ENCODE data around the gene GGACT. TPM values are rescaled to one million over a fixed set of nuclear protein-coding genes. Genes with fewer than 3 reads are reported as not detected.

GGACT gene
- total RNA-seq, 1 experiment from 2014 or later = 1.8 TPM

DNA sequence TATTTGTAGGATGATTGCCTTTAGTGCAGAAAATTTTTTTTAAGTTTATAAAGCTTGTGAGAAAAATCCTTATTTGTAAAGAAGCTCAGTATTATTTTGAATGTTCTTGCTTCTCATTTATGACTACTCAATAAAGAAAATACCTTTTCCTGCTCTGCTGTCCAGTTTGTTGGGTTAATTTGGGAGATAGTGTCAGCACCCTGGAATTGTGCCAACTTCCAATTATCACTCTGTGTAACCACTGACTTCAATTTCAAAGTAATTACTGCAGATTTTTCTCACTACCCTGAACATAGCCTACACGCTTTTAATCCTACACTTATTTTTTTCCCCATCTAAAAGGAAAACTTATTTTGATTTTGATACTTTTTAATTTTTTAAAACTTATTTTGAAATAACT, 93.1 kb downstream of the GGACT start:
- H3K9me3 ChIP-seq (replicated peaks) = no peaks in the 10 kb centered on the region
- H3K27me3 ChIP-seq (replicated peaks) = no peaks in the 10 kb centered on the region
- no peak overlapping the region for H3K4me3 ChIP-seq
- no peak overlapping the region for H3K27ac ChIP-seq
- no peak for DNase-seq (ENCODE audit: low read depth in 1 of 2, low spot score in 2 of 2)
- no peaks in the 10 kb centered on the region for H3K36me3 ChIP-seq
- H3K4me1 ChIP-seq (replicated peaks) = no peaks in the 10 kb centered on the region

GRCh38 chr13:100493418-100493817, 95.2 kb downstream of the GGACT start:
- H3K36me3 ChIP-seq = no peaks in the 10 kb centered on the region
- DNase-seq (ENCODE audit: low read depth in 1 of 2, low spot score in 2 of 2) = no peak
- no peaks in the 10 kb centered on the region for H3K9me3 ChIP-seq (replicated peaks)
- H3K27ac ChIP-seq = no peak overlapping the region
- H3K4me3 ChIP-seq = no peak overlapping the region
- H3K27me3 ChIP-seq (replicated peaks) = no peaks in the 10 kb centered on the region
- H3K4me1 ChIP-seq (replicated peaks) = no peaks in the 10 kb centered on the region

DNA sequence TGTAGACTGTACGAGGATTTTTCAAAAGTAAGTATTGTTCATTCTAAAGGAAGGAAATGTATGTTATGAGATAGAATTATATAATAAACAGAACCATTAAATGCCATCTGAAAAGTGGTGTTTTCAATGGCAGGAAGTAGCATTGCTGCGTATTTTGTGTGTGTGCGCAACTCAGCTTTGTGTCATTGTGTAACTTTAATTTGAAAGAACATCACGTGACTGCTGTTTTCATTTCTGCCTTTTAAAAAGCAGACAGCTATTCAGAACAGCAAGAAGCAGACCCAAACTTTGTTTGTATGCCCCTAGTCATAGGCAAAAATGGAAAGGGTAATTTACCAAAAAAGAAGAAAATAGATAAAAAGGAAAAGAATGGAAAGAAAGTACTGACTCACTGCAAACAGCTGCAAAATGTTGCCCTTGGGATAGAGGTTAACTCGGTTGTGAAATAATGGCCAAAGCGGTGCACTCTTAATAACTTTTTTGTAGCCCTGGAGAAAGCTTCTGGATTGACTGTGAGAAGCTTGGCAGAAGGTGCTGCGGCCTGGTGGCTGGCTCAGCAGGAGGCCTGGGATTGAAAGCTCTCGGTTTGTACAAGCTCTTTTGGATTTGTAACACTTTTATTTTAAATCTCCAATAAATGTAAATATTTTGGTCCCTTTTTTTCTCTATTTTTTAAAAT, 97.3 kb downstream of the GGACT start:
- H3K4me3 ChIP-seq = no peak overlapping the region
- H3K27ac ChIP-seq = no peak overlapping the region
- DNase-seq (ENCODE audit: low read depth in 1 of 2, low spot score in 2 of 2) = no peak
- H3K36me3 ChIP-seq = no peaks in the 10 kb centered on the region
- no peaks in the 10 kb centered on the region for H3K27me3 ChIP-seq (replicated peaks)
- H3K9me3 ChIP-seq (replicated peaks) = no peaks in the 10 kb centered on the region
- no peaks in the 10 kb centered on the region for H3K4me1 ChIP-seq (replicated peaks)

DNA sequence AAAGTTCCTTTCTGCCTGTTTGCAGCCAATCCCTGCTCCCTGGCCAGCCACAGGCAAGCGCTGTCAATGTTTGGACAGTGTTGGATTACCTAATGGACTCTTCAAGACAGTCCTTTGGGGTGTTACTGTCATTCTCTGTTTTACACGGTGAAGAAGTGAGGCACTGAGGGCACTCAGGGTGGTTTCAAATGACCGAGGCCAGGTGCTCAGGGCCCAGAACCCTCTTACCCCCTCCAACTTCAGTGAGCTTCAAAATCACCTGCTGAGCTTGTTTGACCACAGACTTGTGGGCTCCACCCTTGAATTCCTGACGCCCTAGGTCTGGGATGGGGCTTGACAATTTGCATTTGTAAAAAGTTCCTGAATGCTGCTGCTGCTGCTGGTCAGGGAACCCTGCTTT, 97.9 kb downstream of the GGACT start:
- no peaks in the 10 kb centered on the region for H3K36me3 ChIP-seq
- no peak for DNase-seq (ENCODE audit: low read depth in 1 of 2, low spot score in 2 of 2)
- H3K9me3 ChIP-seq (replicated peaks) = no peaks in the 10 kb centered on the region
- no peak overlapping the region for H3K4me3 ChIP-seq
- no peaks in the 10 kb centered on the region for H3K27me3 ChIP-seq (replicated peaks)
- H3K4me1 ChIP-seq (replicated peaks) = no peaks in the 10 kb centered on the region
- H3K27ac ChIP-seq = no peak overlapping the region

GRCh38 chr13:100485265-100485664, 103.3 kb downstream of the GGACT start:
- Histone ChIP-seq H3K36me3 (no peaks in the 10 kb centered on the region), H3K4me3 (no peak overlapping the region), H3K27ac (no peak overlapping the region), H3K4me1 (replicated peaks) (no peaks in the 10 kb centered on the region), H3K27me3 (replicated peaks) (no peaks in the 10 kb centered on the region), H3K9me3 (replicated peaks) (no peaks in the 10 kb centered on the region)
- no peak for DNase-seq (ENCODE audit: low read depth in 1 of 2, low spot score in 2 of 2)

DNA sequence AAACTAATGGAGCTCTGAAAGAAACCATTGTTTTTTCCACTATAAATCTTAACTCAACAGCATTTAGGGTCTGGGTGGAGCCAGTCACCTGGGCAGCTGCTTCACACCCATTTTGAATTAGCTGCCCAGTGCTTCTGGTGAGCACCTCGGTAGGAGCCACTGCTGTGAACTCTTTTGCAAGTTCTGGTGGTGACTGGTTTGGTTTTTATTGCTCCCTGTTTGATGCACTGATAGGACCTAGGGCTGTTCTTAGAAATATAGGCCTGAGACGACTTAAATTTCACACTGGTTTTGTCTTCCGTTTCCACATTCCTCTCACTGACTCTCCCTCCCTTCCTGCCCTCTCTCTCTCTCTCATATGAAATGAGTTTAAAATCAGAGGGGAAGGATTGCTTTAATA, 103.9 kb downstream of the GGACT start:
- DNase-seq (ENCODE audit: low read depth in 1 of 2, low spot score in 2 of 2) = no peak
- Histone ChIP-seq H3K4me1 (replicated peaks) (no peaks in the 10 kb centered on the region), H3K27me3 (replicated peaks) (no peaks in the 10 kb centered on the region), H3K36me3 (no peaks in the 10 kb centered on the region), H3K27ac (no peak overlapping the region), H3K9me3 (replicated peaks) (no peaks in the 10 kb centered on the region), H3K4me3 (no peak overlapping the region)

DNA sequence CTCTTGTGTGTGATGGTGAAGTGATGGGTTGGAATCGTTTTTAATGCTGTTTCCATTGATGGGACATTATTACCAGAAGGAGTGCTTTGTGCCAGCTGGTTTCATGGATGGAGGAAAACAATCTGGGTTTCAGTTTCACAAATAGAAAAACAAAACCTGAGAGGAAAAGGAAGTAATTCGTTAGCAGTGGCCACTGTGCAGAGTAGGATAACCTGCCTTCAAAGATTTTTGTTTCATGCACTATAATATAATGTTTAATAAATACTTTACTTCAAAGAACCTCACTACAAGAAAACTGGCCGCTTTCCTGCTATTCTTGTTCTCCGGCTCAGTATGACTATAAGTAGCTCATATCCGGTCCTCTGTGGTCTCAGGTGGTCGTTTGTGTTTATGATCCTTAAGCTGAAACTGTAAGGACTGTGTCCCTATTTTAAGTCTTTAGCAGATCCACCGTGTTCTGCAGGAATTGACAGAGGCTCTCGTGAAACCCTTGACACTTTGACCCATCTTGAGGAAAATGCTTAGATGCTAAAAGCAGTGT, 104.7 kb downstream of the GGACT start:
- Histone ChIP-seq H3K27me3 (replicated peaks) (no peaks in the 10 kb centered on the region), H3K36me3 (no peaks in the 10 kb centered on the region), H3K4me3 (no peak overlapping the region), H3K9me3 (replicated peaks) (no peaks in the 10 kb centered on the region), H3K27ac (no peak overlapping the region), H3K4me1 (replicated peaks) (no peaks in the 10 kb centered on the region)
- no peak for DNase-seq (ENCODE audit: low read depth in 1 of 2, low spot score in 2 of 2)

DNA sequence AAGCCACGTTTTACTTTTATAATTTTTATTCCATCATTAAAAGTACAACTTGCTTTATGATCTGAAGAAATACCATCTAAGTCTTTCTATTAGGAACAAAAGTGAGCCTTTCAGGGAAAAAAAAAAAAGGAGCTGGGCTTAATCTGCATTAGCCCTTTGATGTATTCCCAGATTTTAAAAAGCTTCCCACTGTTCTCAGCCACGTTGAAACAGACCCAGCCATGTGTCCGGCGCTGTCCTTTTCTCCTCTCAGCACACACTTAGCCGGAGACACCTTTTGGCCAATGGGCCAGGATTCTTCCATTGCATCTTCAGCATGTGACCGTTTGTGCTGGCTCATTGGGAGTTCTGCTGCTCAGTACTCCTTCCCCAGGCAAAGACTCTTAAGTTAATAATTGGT, 105.5 kb downstream of the GGACT start:
- no peaks in the 10 kb centered on the region for H3K4me1 ChIP-seq (replicated peaks)
- no peaks in the 10 kb centered on the region for H3K27me3 ChIP-seq (replicated peaks)
- no peak overlapping the region for H3K4me3 ChIP-seq
- no peak for DNase-seq (ENCODE audit: low read depth in 1 of 2, low spot score in 2 of 2)
- no peaks in the 10 kb centered on the region for H3K36me3 ChIP-seq
- no peaks in the 10 kb centered on the region for H3K9me3 ChIP-seq (replicated peaks)
- no peak overlapping the region for H3K27ac ChIP-seq

- no peaks in the 10 kb centered on the region for H3K36me3 ChIP-seq
- H3K27ac ChIP-seq = no peak overlapping the region
- no peaks in the 10 kb centered on the region for H3K9me3 ChIP-seq (replicated peaks)
- no peaks in the 10 kb centered on the region for H3K27me3 ChIP-seq (replicated peaks)
- no peak for DNase-seq (ENCODE audit: low read depth in 1 of 2, low spot score in 2 of 2)
- H3K4me3 ChIP-seq = no peak overlapping the region
- H3K4me1 ChIP-seq (replicated peaks) = no peaks in the 10 kb centered on the region
These were observed 107.9 kb downstream of the GGACT start for GRCh38 chr13:100480676-100481075.

Other genes starting within 250 kb of the GGACT start
- gene TMTC4, start 86.0 kb upstream of the GGACT start, total RNA-seq (2014; rRNA removed; shearing (Covaris generic)) = 24.2 and 38.4 TPM in 2 replicates